IPS-11a (cell line): ENCODE data around the gene DSCAML1.

Source experiments
- H3K4me3 ChIP-seq: one replicate; pipeline ENCODE4 v1.5.1; 2013; ENCODE audit warnings: low read depth, low read length, control low read depth

Gene DSCAML1

DNA sequence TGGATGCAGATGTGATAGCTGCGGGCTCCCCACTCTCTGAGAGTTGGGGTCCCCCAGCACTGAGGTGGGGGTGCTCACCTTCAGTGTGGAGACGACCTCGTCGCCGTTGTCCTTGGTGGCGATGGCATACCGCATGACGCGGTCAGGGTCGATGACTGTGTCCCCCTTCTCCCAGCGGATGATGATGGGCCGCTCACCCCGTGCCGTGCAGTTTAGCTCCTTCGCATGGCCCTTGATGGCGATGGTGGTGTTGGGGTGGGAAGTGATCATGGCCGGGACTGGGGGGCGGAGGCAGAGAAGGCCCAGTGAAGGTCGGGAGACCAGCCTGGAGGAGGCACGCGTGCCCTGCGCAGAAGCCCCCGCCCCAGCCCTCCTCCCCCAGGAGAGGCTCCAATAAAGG lies 315.1 kb downstream of the DSCAML1 start:
- H3K4me3 ChIP-seq, result no peak overlapping the region

DNA sequence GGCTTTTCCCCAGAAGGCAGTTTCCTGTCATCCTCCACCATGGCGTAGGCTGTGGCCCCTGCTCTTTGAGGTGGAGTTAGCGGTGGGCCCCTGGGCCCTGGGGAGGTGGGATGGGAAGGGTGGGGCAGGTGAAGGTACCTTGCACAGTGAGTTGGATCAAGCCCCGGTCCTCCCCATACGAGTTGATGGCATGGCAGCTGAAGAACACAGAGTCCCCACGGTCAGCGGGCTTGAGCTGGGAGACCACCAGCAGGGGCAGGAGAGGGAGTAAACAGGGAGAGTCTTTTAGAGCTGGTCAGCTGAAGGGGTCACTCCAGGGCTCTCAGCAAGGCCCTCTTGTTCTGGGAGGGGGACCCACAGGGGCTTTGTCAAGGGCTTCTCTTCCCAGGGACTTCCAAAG lies 316.0 kb downstream of the DSCAML1 start:
- no peak overlapping the region for H3K4me3 ChIP-seq

DNA sequence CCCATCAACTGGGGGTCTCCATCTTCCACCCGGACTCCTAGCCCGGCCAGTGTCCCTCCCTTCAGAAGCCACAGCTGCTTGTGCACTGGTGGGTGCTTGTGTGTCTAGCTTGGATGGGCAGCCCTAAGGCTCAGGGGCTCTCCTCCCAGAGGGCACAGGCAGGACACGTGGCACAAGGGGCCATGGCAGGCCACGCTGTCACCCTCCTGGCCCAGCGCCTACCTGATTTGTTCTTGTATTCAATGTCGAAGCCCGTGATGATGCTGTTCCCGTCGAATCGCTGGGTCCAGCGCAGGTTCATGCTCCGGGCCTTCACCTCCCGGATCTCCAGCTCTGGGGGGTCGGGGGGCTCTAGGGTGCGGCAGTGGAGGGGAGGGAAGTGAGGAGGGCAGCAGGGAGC lies 316.8 kb downstream of the DSCAML1 start:
- no peak overlapping the region for H3K4me3 ChIP-seq

GRCh38 chr11:117479372-117479771 lies 317.6 kb downstream of the DSCAML1 start:
- no peak overlapping the region for H3K4me3 ChIP-seq

DNA sequence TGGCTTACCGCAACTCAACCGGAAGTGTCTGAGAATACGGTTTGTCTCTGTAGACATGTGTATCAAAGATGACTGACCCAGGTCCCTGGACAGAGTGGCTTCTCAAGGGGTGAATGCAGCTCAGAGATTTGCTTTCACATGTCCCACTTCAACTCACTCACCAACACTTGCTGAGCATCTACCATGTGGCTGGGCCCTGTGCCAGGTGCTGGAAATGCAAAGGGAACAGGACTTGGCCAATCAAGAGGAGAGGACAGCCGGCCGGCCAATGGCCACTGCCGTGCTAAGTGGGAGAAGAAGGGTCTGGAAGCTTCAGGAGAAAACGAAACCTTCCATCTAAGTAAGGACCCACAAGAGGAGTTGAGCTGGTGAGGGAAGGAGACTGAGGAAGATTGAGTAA lies 318.1 kb downstream of the DSCAML1 start:
- no peak overlapping the region for H3K4me3 ChIP-seq

GRCh38 chr11:117478126-117478860 lies 318.7 kb downstream of the DSCAML1 start:
- H3K4me3 ChIP-seq, result no peak overlapping the region

- no peak overlapping the region for H3K4me3 ChIP-seq
These were observed 319.3 kb downstream of the DSCAML1 start for GRCh38 chr11:117477721-117478120.

DNA sequence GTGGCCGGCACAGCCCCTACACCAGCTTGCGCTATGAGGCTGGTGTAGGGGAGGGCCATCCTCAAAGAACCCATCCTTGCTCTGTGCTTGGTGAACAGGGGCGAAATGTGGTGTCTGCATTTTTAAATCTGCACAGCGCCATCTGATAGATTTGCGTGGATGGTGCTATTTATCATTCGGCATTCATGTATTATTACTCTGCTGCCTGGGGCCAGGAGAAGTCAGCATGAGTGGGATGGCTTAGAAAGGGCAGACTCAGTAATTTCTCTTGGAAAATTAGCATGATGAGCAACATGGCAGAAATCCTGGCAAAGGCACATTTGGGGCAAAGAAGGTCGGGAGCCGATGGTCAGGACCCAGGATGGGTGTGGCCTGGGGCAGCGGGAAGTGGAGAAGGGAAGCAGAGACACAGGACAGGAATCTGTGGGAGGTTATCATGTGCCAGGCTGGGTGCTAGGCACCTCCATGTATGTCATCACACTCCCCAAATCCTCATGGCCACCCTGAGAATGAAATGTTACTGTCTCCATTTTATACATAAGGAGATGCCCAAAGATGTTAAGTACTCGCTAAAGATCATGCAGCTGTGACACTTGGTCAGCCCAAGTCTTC lies 320.4 kb downstream of the DSCAML1 start:
- H3K4me3 ChIP-seq, result no peak overlapping the region

DNA sequence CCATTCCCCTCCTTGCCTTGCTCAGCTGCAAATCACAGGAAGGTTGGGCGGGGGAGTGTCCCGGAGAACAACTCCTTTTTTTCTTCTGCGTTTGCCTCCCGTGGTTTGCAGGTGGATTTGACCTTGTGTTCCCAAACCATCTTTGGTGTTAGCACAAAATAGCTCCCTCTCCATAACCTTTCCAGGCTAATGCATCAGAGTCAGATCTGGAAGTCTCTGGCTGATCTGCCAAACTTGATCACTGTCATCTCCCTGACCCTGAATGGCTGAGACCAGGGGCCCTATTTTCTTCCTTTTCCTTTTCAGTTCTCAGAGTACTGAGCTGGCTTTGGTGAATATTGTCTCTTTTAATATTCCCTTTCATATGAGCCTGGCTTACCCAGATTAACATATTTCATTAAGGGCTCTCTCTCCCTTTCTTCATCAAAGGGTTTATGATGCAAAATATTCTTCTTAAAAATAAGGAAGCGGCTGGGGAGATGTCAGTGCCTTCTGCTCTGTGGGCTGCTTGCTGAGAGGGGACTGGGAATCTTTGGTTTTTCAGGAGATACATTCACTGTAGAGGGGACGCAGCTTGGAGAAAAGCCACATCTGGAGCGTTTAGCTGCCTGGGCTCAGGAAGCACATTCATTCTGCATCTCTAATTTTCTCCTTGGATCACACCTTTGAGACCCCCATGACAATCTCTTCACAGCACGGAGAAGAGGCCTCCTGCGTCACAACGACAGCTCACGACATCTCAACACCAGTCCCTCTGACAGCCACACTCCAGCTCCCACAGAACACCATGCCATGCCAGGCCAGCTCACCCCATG lies 321.1 kb downstream of the DSCAML1 start:
- H3K4me3 ChIP-seq, result no peak overlapping the region

DNA sequence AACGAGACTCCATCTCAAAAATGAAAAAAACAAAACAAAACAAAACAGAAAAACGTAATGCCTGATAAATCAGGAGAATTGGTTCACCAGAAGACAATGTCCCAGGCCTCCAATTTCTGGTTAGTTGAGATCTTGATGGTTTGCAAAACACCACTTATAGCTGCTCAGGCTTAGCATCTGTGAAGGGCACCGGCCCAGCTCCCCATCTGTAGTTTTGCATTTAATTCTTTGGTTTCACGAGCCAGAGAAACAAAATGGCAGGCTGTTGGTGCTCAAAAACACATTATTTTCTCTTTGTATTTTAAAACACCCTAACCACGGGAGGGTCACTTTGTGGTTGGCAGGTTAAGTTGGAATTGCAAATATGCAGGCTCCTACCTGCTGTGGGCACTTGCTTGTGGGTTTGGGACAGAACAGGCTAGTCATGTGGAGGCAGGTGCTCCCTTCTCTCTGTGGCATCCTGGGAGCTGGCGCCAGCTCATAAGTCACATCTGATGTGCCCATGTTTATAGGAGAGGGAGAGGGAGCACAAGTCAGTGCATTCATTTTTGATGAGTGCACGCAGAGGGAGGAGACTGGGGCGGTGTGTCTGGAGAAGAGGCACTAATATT lies 323.4 kb downstream of the DSCAML1 start:
- no peak overlapping the region for H3K4me3 ChIP-seq

DNA sequence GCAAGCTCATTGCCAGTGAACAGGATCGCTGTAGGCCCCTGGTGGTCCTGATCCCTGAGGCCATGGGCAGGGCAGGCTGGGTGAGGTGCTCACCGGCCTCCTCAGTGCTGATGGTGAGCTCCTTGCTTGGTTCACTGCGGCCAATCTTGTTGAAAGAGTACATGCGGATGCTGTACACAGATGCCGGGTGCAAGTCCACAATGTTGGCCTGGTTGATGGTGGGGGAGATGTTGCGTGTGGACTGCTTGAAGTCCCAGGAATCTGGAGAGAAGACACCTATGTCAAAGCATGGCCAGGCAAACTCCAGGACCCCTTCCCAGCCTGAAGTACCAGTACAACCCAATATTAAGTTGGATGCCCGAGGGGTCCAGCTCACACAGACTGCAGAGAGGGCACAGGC lies 325.2 kb downstream of the DSCAML1 start:
- no peak overlapping the region for H3K4me3 ChIP-seq

- no peak overlapping the region for H3K4me3 ChIP-seq
These were observed 326.4 kb downstream of the DSCAML1 start for GRCh38 chr11:117470576-117470975.

- no peak overlapping the region for H3K4me3 ChIP-seq
These were observed 328.1 kb downstream of the DSCAML1 start for GRCh38 chr11:117468888-117469287.

DNA sequence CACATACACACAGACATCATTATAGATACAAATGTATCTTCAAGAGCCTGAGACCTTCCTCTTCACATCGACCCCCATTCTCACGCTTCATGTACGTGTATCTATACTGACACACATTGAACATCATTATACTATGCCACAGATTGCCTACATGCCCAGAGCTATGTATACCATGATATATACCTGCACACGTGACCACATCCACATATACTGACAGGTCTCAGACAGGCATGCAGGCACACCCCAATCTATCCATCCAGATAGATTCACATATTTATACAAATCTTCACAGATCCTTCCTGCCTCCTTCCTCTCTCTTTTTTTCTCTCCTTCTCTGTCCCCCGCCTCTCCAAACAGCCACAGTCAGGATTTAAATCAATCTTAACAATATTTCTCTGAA lies 329.2 kb downstream of the DSCAML1 start:
- no peak overlapping the region for H3K4me3 ChIP-seq

DNA sequence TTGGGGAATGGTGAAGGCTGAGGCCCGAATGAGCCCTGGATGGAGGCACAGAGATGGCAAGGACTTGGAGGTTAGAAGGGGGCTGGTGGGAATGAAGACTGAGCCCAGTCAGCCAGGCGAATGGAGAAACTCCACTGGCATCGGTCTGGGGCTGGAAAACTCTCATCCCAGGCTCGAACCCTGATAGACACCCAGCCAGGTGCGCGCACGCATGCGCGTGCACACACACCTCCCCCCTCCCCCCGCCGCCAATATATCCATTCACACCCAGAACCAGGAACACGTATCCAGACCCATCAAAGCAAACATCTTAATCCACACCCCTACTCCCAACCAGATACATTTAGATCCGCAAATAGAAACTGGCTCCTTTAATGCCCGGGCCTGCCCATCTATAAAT lies 330.1 kb downstream of the DSCAML1 start:
- H3K4me3 ChIP-seq, result no peak overlapping the region

GRCh38 chr11:117465236-117465997 lies 331.6 kb downstream of the DSCAML1 start:
- no peak overlapping the region for H3K4me3 ChIP-seq

GRCh38 chr11:117464778-117465177 lies 332.2 kb downstream of the DSCAML1 start:
- no peak overlapping the region for H3K4me3 ChIP-seq

GRCh38 chr11:117462864-117463247 lies 334.2 kb downstream of the DSCAML1 start:
- H3K4me3 ChIP-seq, result no peak overlapping the region

DNA sequence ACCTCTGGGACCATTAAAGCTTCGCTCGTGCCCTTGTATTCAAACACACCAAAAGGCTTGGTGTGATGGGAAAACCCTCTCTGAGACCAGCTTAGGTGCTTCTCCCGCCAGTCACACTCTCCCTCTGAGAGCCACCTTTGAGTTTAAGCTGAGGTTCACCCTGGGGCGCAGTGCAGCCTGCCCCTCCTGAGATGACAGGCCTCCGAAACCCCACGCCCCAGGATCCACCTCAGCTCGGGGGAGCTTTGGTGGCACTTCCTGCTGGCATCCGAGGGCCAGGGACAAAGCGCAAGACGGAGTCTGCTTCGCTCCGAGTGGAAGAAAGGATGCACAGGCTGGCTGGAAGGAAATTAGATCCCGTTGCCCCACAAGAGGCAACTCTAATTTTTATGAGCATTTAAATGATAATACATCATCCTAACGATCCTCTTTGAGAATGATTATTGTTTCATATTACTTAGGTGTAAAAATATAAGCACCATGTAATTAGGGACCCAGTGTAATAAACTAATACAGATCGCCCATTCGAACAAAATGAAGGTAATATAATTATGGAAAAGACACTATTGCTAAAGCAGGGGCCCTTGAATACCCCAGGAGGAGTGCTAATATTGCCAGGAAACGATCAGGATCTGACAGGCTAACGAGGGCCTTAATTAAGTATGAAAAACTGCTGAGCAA lies 334.7 kb downstream of the DSCAML1 start:
- no peak overlapping the region for H3K4me3 ChIP-seq
